Measurements from ENCODE around the gene OR56B4.

The OR56B4 gene

GRCh38 chr11:6084587-6084986, 22.9 kb upstream of the OR56B4 start:
- H3K4me3 ChIP-seq (replicated peaks; ENCODE audit: insufficient read depth, low read length) = no peak overlapping the region
- no peak overlapping the region for H3K27ac ChIP-seq (replicated peaks)
- peak in 1 of 2 experiments; percentile 7 for DNase-seq (ENCODE audit: low read depth in 1 of 2, low spot score in 1 of 2)
- no peaks in the 10 kb centered on the region for H3K27me3 ChIP-seq (ENCODE audit: insufficient read depth, poor library complexity, severe bottlenecking)
- TF ChIP-seq CTCF (IDR thresholded peaks at IDR 0.05; ENCODE audit: insufficient read depth, low read length) (no peak), GABPA (IDR thresholded peaks at IDR 0.05; ENCODE audit: low read depth) (no peak)

- TF ChIP-seq GABPA (IDR thresholded peaks at IDR 0.05; ENCODE audit: low read depth) = no peak
- TF ChIP-seq SPI1 (IDR thresholded peaks at IDR 0.05; ENCODE audit: borderline replicate concordance, low read depth) = no peak
- no peak for TF ChIP-seq POLR2AphosphoS5 (IDR thresholded peaks at IDR 0.05; ENCODE audit: low read depth)
- TF ChIP-seq CTCF (IDR thresholded peaks at IDR 0.05; ENCODE audit: insufficient read depth, low read length) = no peak
- TF ChIP-seq, protein P1, sequence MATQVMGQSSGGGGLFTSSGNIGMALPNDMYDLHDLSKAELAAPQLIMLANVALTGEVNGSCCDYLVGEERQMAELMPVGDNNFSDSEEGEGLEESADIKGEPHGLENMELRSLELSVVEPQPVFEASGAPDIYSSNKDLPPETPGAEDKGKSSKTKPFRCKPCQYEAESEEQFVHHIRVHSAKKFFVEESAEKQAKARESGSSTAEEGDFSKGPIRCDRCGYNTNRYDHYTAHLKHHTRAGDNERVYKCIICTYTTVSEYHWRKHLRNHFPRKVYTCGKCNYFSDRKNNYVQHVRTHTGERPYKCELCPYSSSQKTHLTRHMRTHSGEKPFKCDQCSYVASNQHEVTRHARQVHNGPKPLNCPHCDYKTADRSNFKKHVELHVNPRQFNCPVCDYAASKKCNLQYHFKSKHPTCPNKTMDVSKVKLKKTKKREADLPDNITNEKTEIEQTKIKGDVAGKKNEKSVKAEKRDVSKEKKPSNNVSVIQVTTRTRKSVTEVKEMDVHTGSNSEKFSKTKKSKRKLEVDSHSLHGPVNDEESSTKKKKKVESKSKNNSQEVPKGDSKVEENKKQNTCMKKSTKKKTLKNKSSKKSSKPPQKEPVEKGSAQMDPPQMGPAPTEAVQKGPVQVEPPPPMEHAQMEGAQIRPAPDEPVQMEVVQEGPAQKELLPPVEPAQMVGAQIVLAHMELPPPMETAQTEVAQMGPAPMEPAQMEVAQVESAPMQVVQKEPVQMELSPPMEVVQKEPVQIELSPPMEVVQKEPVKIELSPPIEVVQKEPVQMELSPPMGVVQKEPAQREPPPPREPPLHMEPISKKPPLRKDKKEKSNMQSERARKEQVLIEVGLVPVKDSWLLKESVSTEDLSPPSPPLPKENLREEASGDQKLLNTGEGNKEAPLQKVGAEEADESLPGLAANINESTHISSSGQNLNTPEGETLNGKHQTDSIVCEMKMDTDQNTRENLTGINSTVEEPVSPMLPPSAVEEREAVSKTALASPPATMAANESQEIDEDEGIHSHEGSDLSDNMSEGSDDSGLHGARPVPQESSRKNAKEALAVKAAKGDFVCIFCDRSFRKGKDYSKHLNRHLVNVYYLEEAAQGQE (IDR thresholded peaks at IDR 0.05; ENCODE audit: insufficient replicate concordance, low read depth) = no peak
- H3K27ac ChIP-seq (replicated peaks) = no peak overlapping the region
- no peaks in the 10 kb centered on the region for H3K27me3 ChIP-seq (ENCODE audit: insufficient read depth, poor library complexity, severe bottlenecking)
- H3K4me3 ChIP-seq (replicated peaks; ENCODE audit: insufficient read depth, low read length) = no peak overlapping the region
- DNase-seq (ENCODE audit: low read depth in 1 of 2, low spot score in 1 of 2) = no peak
Measured at GRCh38 chr11:6094186-6094585, 13.3 kb upstream of the OR56B4 start.

DNA sequence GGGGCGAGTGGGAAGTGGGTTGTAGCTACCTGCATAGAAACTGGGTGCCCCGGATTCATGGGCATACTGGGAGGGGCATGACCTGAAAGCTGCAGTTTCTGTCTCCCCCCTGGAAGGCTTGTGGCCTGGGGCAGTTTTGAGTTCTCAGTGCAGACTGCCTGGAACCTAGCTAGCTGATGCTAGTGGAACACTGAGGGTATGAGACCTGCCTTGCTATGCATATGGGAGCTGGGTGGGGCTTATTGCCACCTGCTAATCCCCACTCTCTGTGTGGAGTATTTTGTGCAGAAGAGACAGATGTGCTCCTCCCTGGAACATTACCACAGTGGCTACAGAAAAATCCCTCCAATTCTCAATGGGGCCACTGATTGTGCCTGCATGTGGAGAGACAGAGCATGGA, 11.7 kb upstream of the OR56B4 start:
- TF ChIP-seq GABPA (IDR thresholded peaks at IDR 0.05; ENCODE audit: low read depth) (no peak), SPI1 (IDR thresholded peaks at IDR 0.05; ENCODE audit: borderline replicate concordance, low read depth) (no peak), CTCF (IDR thresholded peaks at IDR 0.05; ENCODE audit: insufficient read depth, low read length) (no peak), POLR2AphosphoS5 (IDR thresholded peaks at IDR 0.05; ENCODE audit: low read depth) (no peak)
- TF ChIP-seq, protein P1 (IDR thresholded peaks at IDR 0.05; ENCODE audit: insufficient replicate concordance, low read depth) = no peak
- Histone ChIP-seq H3K27ac (replicated peaks) (no peak overlapping the region), H3K4me3 (replicated peaks; ENCODE audit: insufficient read depth, low read length) (no peak overlapping the region), H3K27me3 (ENCODE audit: insufficient read depth, poor library complexity, severe bottlenecking) (no peaks in the 10 kb centered on the region)
- no peak for DNase-seq (ENCODE audit: low read depth in 1 of 2, low spot score in 1 of 2)

GRCh38 chr11:6096417-6096816, 11.1 kb upstream of the OR56B4 start:
- no peak for DNase-seq (ENCODE audit: low read depth in 1 of 2, low spot score in 1 of 2)
- H3K27ac ChIP-seq (replicated peaks) = no peak overlapping the region
- no peak overlapping the region for H3K4me3 ChIP-seq (replicated peaks; ENCODE audit: insufficient read depth, low read length)

More at GRCh38 chr11:6096417-6096816, 11.1 kb upstream of the OR56B4 start:
- no peaks in the 10 kb centered on the region for H3K27me3 ChIP-seq (ENCODE audit: insufficient read depth, poor library complexity, severe bottlenecking)
- TF ChIP-seq, protein P1 (IDR thresholded peaks at IDR 0.05; ENCODE audit: insufficient replicate concordance, low read depth) = no peak
- no peak for TF ChIP-seq CTCF (IDR thresholded peaks at IDR 0.05; ENCODE audit: insufficient read depth, low read length)
- TF ChIP-seq POLR2AphosphoS5 (IDR thresholded peaks at IDR 0.05; ENCODE audit: low read depth) = no peak
- no peak for TF ChIP-seq GABPA (IDR thresholded peaks at IDR 0.05; ENCODE audit: low read depth)
- no peak for TF ChIP-seq SPI1 (IDR thresholded peaks at IDR 0.05; ENCODE audit: borderline replicate concordance, low read depth)
